HCT116 (cell line): ENCODE measurements around the gene SPIB. TPM values are rescaled to one million over a fixed set of nuclear protein-coding genes. Genes with fewer than 3 reads are reported as not detected.
A peak's percentile ranks its signal among the peaks of the same experiment; 100 is the strongest.

Experiments used
- ATAC-seq: fragments of 200-7000 bp; cut with Tn5 transposase; 2 replicates; pipeline ENCODE4 v1.9.1; 2020; ENCODE audit warnings: mild to moderate bottlenecking, moderate library complexity
- BruUV-seq: library from RNA; stranded (reverse); fragments of 400-500 nt; replicated peaks from 2 replicates; lab custom pipeline; 2021; lab: Mats Ljungman, UMichigan
- CTCF ChIA-PET: fragments of 300-600 bp; sonication (Branson Sonifier 250); formaldehyde crosslinking; loops from one replicate; lab custom pipeline; 2021; ENCODE audit warnings: antibody characterized with exemption; lab: Charles Lee
- POLR2A ChIA-PET: fragments of 300-600, 350-600 bp; sonication (Branson Sonifier 250); formaldehyde crosslinking; loops from one replicate; lab custom pipeline; 2021; ENCODE audit warnings: antibody characterized with exemption; lab: Charles Lee
- RAD21 ChIA-PET, 2 experiments: fragments of 300-600 bp; sonication (Branson Sonifier 250); formaldehyde crosslinking; loops; one replicate each; lab custom pipeline; 2023; ENCODE audit warnings: low total read pairs in 2 of 2; ENCODE audit not compliant: uncharacterized antibody in 2 of 2, unreplicated experiment in 2 of 2, low non-redundant PET in 1 of 2; lab: Charles Lee
- DNase-seq: peaks from one replicate; pipeline ENCODE4 v3.0.0-alpha.2; 2010; ENCODE audit warnings: low read depth, low spot score
- H2AFZ ChIP-seq: fragments of 200-600 bp; shearing (Covaris generic), sonication (generic); 2 replicates; pipeline ENCODE4 v1.6.1; 2017; ENCODE audit warnings: low read depth, mixed run types, mixed read lengths, antibody characterized with exemption, low read length; ENCODE audit not compliant: poor library complexity, severe bottlenecking
- H3K27ac ChIP-seq: 2 replicates; pipeline ENCODE4 v1.5.1; 2012; ENCODE audit warnings: low read depth, low read length
- H3K27me3 ChIP-seq: fragments of 200-600 bp; sonication (generic); 2 replicates; pipeline ENCODE4 v1.6.1; 2016; ENCODE audit warnings: mixed run types, low read length, mixed read lengths; ENCODE audit not compliant: insufficient read depth
- H3K36me3 ChIP-seq, 2 experiments: fragments of 200-500 bp in 1 of 2; fragments of 200-600 bp in 1 of 2; sonication (Bioruptor generic) in 1 of 2; sonication (generic) in 1 of 2; 2 replicates each; pipeline versions ENCODE4 v1.5.1 to v1.6.1; 2014 to 2016; ENCODE audit warnings: low read length in 2 of 2, inconsistent platforms in 1 of 2, mixed read lengths in 1 of 2, mixed run types in 1 of 2; ENCODE audit not compliant: insufficient read depth in 2 of 2, control insufficient read depth in 1 of 2
- H3K4me1 ChIP-seq, 2 experiments: fragments of 200-600 bp in 1 of 2; sonication (generic) in 1 of 2; 2 replicates each; pipeline versions ENCODE4 v1.5.1 to v1.6.1; 2012 to 2017; ENCODE audit warnings: low read length in 2 of 2, inconsistent platforms in 1 of 2, mild to moderate bottlenecking in 1 of 2, mixed read lengths in 1 of 2, mixed run types in 1 of 2, moderate library complexity in 1 of 2; ENCODE audit not compliant: insufficient read depth in 2 of 2, control insufficient read depth in 1 of 2
- H3K4me2 ChIP-seq: fragments of 200-600 bp; sonication (generic); 2 replicates; pipeline ENCODE4 v1.6.1; 2017; ENCODE audit warnings: mixed run types, low read length, mixed read lengths
- H3K4me3 ChIP-seq, 2 experiments: fragments of 200-600 bp in 1 of 2; sonication (generic) in 1 of 2; replicated peaks in 1 of 2; 2 replicates each; pipeline ENCODE4 v1.5.1; 2011 to 2016; ENCODE audit warnings: low read length in 2 of 2, control low read depth in 1 of 2, low read depth in 1 of 2, mild to moderate bottlenecking in 1 of 2, mixed read lengths in 1 of 2, mixed run types in 1 of 2
- H3K79me2 ChIP-seq: fragments of 200-600 bp; sonication (generic); 2 replicates; pipeline ENCODE4 v1.6.1; 2017; ENCODE audit warnings: mild to moderate bottlenecking, mixed run types, low read length, moderate library complexity, mixed read lengths; ENCODE audit not compliant: insufficient read depth
- H3K9ac ChIP-seq: fragments of 200-600 bp; sonication (generic); 2 replicates; pipeline ENCODE4 v1.6.1; 2016; ENCODE audit warnings: low read length, mixed read lengths
- H3K9me2 ChIP-seq: fragments of 200-600 bp; sonication (generic), shearing (Covaris generic); 2 replicates; pipeline ENCODE4 v1.6.1; 2017; ENCODE audit warnings: mixed run types, mild to moderate bottlenecking, moderate library complexity; ENCODE audit not compliant: insufficient read depth
- H3K9me3 ChIP-seq, 2 experiments: fragments of 200-500 bp in 1 of 2; fragments of 200-600 bp in 1 of 2; sonication (Bioruptor generic) in 1 of 2; sonication (generic) in 1 of 2; 2 replicates each; pipeline ENCODE4 v1.6.1; 2014 to 2017; ENCODE audit warnings: low read length in 2 of 2, mixed read lengths in 2 of 2, inconsistent platforms in 1 of 2, low read depth in 1 of 2, mild to moderate bottlenecking in 1 of 2, mixed run types in 1 of 2, moderate library complexity in 1 of 2; ENCODE audit not compliant: control insufficient read depth in 1 of 2, insufficient read depth in 1 of 2
- H4K20me1 ChIP-seq: fragments of 200-600 bp; sonication (generic), shearing (Covaris generic); 2 replicates; pipeline ENCODE4 v1.6.1; 2017; ENCODE audit warnings: mixed run types, mild to moderate bottlenecking, moderate library complexity; ENCODE audit not compliant: insufficient read depth
- ATF3 ChIP-seq: IDR thresholded peaks from 2 replicates; pipeline ENCODE4 v1.6.1; 2012
- CBX3 ChIP-seq: IDR thresholded peaks from 2 replicates; pipeline ENCODE4 v1.6.1; 2012; ENCODE audit warnings: low read depth
- CEBPB ChIP-seq: IDR thresholded peaks from 2 replicates; pipeline ENCODE4 v1.6.1; 2012; ENCODE audit warnings: low read depth
- CTCF ChIP-seq, 3 experiments: fragments of 200-600 bp in 1 of 3; sonication (generic) in 1 of 3; IDR thresholded peaks in 2 of 3; conservative IDR thresholded peaks in 1 of 3; 2 replicates each; pipeline ENCODE4 v1.5.1; 2012 to 2017; ENCODE audit warnings: low read depth in 2 of 3, low read length in 2 of 3, antibody characterized with exemption in 1 of 3, borderline replicate concordance in 1 of 3, control low read depth in 1 of 3, mild to moderate bottlenecking in 1 of 3, mixed read lengths in 1 of 3, mixed run types in 1 of 3, moderate library complexity in 1 of 3; ENCODE audit not compliant: insufficient read depth in 1 of 3
- EGR1 ChIP-seq: IDR thresholded peaks from 2 replicates; pipeline ENCODE4 v1.6.1; 2012; ENCODE audit warnings: low read depth
- MAX ChIP-seq: IDR thresholded peaks from 2 replicates; pipeline ENCODE4 v1.6.1; 2012
- POLR2AphosphoS5 ChIP-seq: IDR thresholded peaks from 2 replicates; pipeline ENCODE4 v1.6.1; 2011; ENCODE audit warnings: mild to moderate bottlenecking, low read depth, low read length, moderate library complexity
- SP1 ChIP-seq: IDR thresholded peaks from 2 replicates; pipeline ENCODE4 v1.6.1; 2012; ENCODE audit warnings: low read depth
- TCF7L2 ChIP-seq: IDR thresholded peaks from 2 replicates; pipeline ENCODE4 v1.7.0; 2011; ENCODE audit warnings: borderline replicate concordance, inconsistent platforms; ENCODE audit not compliant: insufficient read depth, insufficient read length; ENCODE audit errors: extremely low read depth
- YY1 ChIP-seq: IDR thresholded peaks from 2 replicates; pipeline ENCODE4 v1.6.1; 2011; ENCODE audit warnings: low read length, low read depth, moderate library complexity, mild to moderate bottlenecking; ENCODE audit not compliant: insufficient replicate concordance; ENCODE audit errors: extremely low read depth
- ZBTB33 ChIP-seq: IDR thresholded peaks from 2 replicates; pipeline ENCODE4 v1.6.1; 2011; ENCODE audit warnings: mild to moderate bottlenecking, low read length, moderate library complexity; ENCODE audit not compliant: insufficient replicate concordance; ENCODE audit errors: extremely low read depth
- ZFX ChIP-seq: fragments of 450-650 bp; IDR thresholded peaks from 2 replicates; pipeline ENCODE4 v1.6.1; 2017
- ZNF274 ChIP-seq: fragments of 200-500 bp; sonication (Bioruptor generic); IDR thresholded peaks from 2 replicates; pipeline ENCODE4 v1.6.1; 2014; ENCODE audit warnings: mild to moderate bottlenecking, low read depth, low read length, inconsistent platforms
- intact Hi-C: fragments of 100-400 bp; cut with micrococcal nuclease; formaldehyde crosslinking; loops from 2 replicates; pipeline ENCODE4 v1.10.0; 2022
- total RNA-seq: library from RNA; stranded (reverse); gene quantifications from one replicate; pipeline ENCODE4 v1.2.1, GENCODE V29; 2021; ENCODE audit not compliant: unreplicated experiment

The SPIB gene
- total RNA-seq, 1 experiment from 2014 or later = 0.96 TPM

- TF ChIP-seq CTCF (IDR thresholded peaks at IDR 0.05 in 2 of 3, conservative IDR thresholded peaks at IDR 0.05 in 1 of 3; ENCODE audit: borderline replicate concordance in 1 of 3, insufficient read depth in 1 of 3, low read depth in 2 of 3, low read length in 2 of 3) (no peak), ZBTB33 (no peak), TCF7L2 (no peak), CEBPB (no peak)
Observed at GRCh38 chr19:50459638-50460037, 40.9 kb downstream of the SPIB start (continued).

- H3K9ac ChIP-seq = no peak overlapping the region
- H3K4me2 ChIP-seq = peak overlapping the region; percentile 73
- no peaks in the 10 kb centered on the region for H3K27me3 ChIP-seq
- TF ChIP-seq EGR1 (no peak), ATF3 (no peak), TCF7L2 (no peak), ZNF274 (no peak), SP1 (no peak), CEBPB (no peak), POLR2AphosphoS5 (no peak), CBX3 (no peak), MAX (no peak), YY1 (no peak), ZFX (no peak), CTCF (IDR thresholded peaks at IDR 0.05 in 2 of 3, conservative IDR thresholded peaks at IDR 0.05 in 1 of 3; ENCODE audit: borderline replicate concordance in 1 of 3, insufficient read depth in 1 of 3, low read depth in 2 of 3, low read length in 2 of 3) (no peak)
- no peaks in the 10 kb centered on the region for H3K9me2 ChIP-seq
- no peaks in the 10 kb centered on the region for H3K79me2 ChIP-seq
- peak; percentile 57 for ATAC-seq
- intact Hi-C loops = loop anchor here (2.0 kb wide), 1 partner anchor 103 kb away; no protein-coding TSS in a partner anchor
- H4K20me1 ChIP-seq = no peaks in the 10 kb centered on the region
- H3K36me3 ChIP-seq = no peaks in the 10 kb centered on the region
- H3K9me3 ChIP-seq = no peaks in the 10 kb centered on the region
- peak overlapping the region; percentile 97 for H2AFZ ChIP-seq
- no peak for DNase-seq
- ChIA-PET RAD21 (interaction anchor here (0.6 to 0.9 kb wide), 2 partner anchors 91 to 96 kb away, joined by 3 to 5 read pairs; no protein-coding TSS in a partner anchor), POLR2A (interaction anchor here (0.9 to 1.5 kb wide), 2 partner anchors 76 to 91 kb away, joined by 4 read pairs; partner anchors contain the start of gene POLD1), CTCF (interaction anchor here (1.2 to 1.6 kb wide), 4 partner anchors 14 to 103 kb away, joined by 3 to 9 read pairs (median 6); partner anchors contain the start of gene NR1H2)
- H3K4me1 ChIP-seq = peaks cover 7 to 26% of the 10 kb centered on the region in 2 experiments
- BruUV-seq = no TSS peak
- H3K27ac ChIP-seq = no peak overlapping the region
- peak overlapping the region in 1 of 2 experiments; percentile 1; a peak in 1 of 4 replicates for H3K4me3 ChIP-seq
Observed at GRCh38 chr19:50460161-50460765, 41.5 kb downstream of the SPIB start.
